ENCODE results near the gene L3MBTL4. TPM values are rescaled to one million over a fixed set of nuclear protein-coding genes. Genes with fewer than 3 reads are reported as not detected.

Gene L3MBTL4
- total and polyA plus RNA-seq, 4 donors = 2.3 to 15.0 (median 5.0) TPM

DNA sequence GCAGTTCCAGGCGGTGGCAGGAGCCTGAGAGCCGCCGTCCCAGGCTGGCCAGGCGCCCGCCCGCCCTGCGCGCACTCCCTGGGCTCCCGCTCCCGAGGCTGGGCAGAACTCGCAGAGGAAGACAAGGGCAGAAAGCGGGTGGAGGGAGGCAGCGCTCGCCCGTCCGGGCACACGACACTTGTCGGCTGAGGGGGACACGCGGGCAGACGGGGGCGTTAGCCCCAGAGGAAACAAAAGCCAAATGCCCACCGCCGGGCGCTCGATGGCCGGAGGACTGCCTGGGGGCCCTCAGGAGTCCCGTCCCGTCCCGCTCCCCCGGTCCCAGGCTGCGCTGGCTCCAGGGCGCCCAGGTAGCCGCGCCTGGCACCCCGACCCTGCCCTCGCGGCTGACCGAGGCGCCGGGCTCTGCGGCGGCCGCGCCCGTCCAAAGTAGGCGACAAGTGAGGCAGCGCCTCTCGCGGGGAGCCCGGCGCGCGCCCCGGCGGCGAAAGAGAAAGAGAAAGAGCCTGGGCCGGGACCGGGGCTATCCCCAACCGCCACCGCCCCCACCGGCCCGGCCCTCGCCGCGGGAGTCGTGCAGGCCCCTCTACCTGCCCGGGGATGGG is 491 bp downstream of the L3MBTL4 start:
- H3K27me3 ChIP-seq (ENCODE audit: control insufficient read depth in 4 of 4, insufficient read depth in 4 of 4, low read length in 3 of 4) = no peaks in the 10 kb centered on the region
- H3K9ac ChIP-seq (ENCODE audit: low read depth in 1 of 2, low read length in 2 of 2) = peak overlapping the region; percentile 72 to 97
- H3K9me3 ChIP-seq (ENCODE audit: control insufficient read depth in 4 of 4, low read length in 3 of 4) = no peaks in the 10 kb centered on the region
- peaks cover 0 to 23% (median 13%) of the 10 kb centered on the region in 4 donors for H3K4me1 ChIP-seq (ENCODE audit: control insufficient read depth in 4 of 4, insufficient read depth in 4 of 4, low read length in 3 of 4)
- peak; percentile 60 for DNase-seq (ENCODE audit: low spot score)
- H3K4me3 ChIP-seq (ENCODE audit: low read depth in 1 of 3, low read length in 3 of 3) = peak overlapping the region; percentile 79 to 84 (median 83)
- TF ChIP-seq, protein P1, sequence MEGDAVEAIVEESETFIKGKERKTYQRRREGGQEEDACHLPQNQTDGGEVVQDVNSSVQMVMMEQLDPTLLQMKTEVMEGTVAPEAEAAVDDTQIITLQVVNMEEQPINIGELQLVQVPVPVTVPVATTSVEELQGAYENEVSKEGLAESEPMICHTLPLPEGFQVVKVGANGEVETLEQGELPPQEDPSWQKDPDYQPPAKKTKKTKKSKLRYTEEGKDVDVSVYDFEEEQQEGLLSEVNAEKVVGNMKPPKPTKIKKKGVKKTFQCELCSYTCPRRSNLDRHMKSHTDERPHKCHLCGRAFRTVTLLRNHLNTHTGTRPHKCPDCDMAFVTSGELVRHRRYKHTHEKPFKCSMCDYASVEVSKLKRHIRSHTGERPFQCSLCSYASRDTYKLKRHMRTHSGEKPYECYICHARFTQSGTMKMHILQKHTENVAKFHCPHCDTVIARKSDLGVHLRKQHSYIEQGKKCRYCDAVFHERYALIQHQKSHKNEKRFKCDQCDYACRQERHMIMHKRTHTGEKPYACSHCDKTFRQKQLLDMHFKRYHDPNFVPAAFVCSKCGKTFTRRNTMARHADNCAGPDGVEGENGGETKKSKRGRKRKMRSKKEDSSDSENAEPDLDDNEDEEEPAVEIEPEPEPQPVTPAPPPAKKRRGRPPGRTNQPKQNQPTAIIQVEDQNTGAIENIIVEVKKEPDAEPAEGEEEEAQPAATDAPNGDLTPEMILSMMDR (IDR thresholded peaks at IDR 0.05; ENCODE audit: low read depth, low read length, missing input control) = peak; percentile 9
- no peak for TF ChIP-seq EGR1 (IDR thresholded peaks at IDR 0.05; ENCODE audit: low read depth in 2 of 2)
- H3K36me3 ChIP-seq (ENCODE audit: control insufficient read depth in 4 of 4, insufficient read depth in 3 of 4, low read depth in 1 of 4, low read length in 3 of 4) = no peaks in the 10 kb centered on the region
- H3K27ac ChIP-seq (ENCODE audit: low read depth in 1 of 2, low read length in 2 of 2) = peak overlapping the region; percentile 97 to 100
- under 1% methylated on average over 68 of the region's 68 CpGs for WGBS

DNA sequence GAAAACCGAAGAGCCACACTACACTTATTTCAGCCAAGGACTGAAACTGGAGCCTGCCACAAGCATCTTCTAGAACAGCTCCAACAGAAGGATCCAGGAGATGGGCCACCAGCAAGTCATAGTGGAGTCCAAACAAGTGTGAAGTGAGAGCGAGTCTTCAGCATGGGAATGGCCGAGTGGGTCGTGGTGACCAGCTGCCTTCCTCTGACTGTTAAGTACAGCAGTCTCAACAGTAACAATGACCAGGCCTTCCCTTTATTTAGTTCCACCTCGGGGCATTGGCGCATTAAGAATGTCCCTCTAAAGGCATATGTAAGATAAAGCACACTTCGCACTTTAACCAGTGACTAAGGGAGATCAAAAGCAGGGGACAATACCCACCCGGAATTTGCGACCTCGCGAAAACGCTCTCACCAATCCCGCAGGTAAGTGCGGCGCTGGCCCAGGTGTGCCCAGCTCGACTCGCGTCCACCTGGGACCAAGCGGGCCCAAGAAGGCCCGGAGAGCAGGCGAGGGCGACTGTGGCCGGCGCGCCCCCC is 1.1 kb downstream of the L3MBTL4 start:
- TF ChIP-seq YY1 (IDR thresholded peaks at IDR 0.05) (peak; percentile 29), FOXA1 (IDR thresholded peaks at IDR 0.05) (no peak), RAD21 (IDR thresholded peaks at IDR 0.05) (peak in 1 of 2 donors; percentile 7)
- no peaks in the 10 kb centered on the region for H3K27me3 ChIP-seq (ENCODE audit: control insufficient read depth in 4 of 4, insufficient read depth in 4 of 4, low read length in 3 of 4)
- H3K27ac ChIP-seq (ENCODE audit: low read depth in 1 of 2, low read length in 2 of 2) = peak overlapping the region; percentile 97 to 100
- no peaks in the 10 kb centered on the region for H3K9me3 ChIP-seq (ENCODE audit: control insufficient read depth in 4 of 4, low read length in 3 of 4)
- H3K36me3 ChIP-seq (ENCODE audit: control insufficient read depth in 4 of 4, insufficient read depth in 3 of 4, low read depth in 1 of 4, low read length in 3 of 4) = no peaks in the 10 kb centered on the region
- peaks cover 0 to 23% (median 13%) of the 10 kb centered on the region in 4 donors for H3K4me1 ChIP-seq (ENCODE audit: control insufficient read depth in 4 of 4, insufficient read depth in 4 of 4, low read length in 3 of 4)
- peak overlapping the region in 1 of 2 donors; percentile 97 for H3K9ac ChIP-seq (ENCODE audit: low read depth in 1 of 2, low read length in 2 of 2)
- 9% methylated on average over 25 of the region's 25 CpGs for WGBS
- no peak for DNase-seq (ENCODE audit: low spot score)
- H3K4me3 ChIP-seq (ENCODE audit: low read depth in 1 of 3, low read length in 3 of 3) = peak overlapping the region; percentile 64 to 83 (median 79)

DNA sequence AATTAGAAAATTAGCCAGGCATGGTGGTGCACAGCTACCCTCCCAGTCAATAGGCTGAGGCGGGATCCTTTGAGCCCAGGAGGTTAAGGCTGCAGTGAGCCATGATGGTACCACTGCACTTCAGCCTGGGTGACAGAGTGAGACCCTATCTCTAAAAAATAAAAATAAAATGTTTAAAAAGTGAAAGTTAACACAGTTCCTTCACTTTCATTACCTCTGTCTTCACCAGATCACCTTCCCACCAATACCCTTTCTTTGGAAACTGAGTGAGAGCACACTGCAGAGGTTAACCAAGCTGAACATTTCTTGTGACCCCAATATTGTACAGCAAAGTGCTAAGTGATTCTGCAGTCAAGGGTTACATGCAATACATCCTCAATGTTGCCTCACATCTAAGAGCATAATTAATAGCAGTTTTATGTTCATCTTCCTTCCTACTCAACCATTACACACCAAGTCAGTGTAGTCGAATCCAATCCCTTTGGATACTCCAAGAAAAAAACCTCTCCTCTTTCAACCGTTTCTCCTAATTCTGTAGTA is 1.7 kb downstream of the L3MBTL4 start:
- WGBS = 78% methylated on average over 3 of the region's 3 CpGs
- Histone ChIP-seq H3K4me3 (ENCODE audit: low read depth in 1 of 3, low read length in 3 of 3) (peak overlapping the region in 1 of 3 donors; percentile 79), H3K27ac (ENCODE audit: low read depth in 1 of 2, low read length in 2 of 2) (peak overlapping the region in 1 of 2 donors; percentile 100)

DNA sequence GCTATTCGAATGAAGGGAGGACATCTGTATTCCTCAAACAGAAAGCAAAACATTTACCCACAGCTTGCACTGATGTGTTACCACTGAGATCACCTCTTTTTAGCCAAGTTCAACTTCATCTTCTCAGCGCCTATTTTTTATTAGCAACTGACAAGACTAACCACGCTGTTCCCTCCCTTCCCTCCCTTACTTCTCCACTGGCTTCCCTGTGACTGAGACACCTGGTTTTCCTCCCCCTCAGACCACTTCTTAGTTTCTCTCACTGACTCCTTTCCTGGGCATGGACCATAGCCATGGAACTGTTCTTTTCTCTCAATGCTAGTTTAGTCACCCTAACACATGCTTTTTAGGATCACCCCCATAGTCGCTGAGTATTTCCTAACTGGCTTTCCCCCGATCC is 3.3 kb downstream of the L3MBTL4 start:
- no peak overlapping the region for H3K9ac ChIP-seq (ENCODE audit: low read depth in 1 of 2, low read length in 2 of 2)
- H3K27me3 ChIP-seq (ENCODE audit: control insufficient read depth in 4 of 4, insufficient read depth in 4 of 4, low read length in 3 of 4) = no peaks in the 10 kb centered on the region
- 59% methylated on average over 5 of the region's 5 CpGs for WGBS
- peaks cover 2 to 38% (median 19%) of the 10 kb centered on the region in 4 donors for H3K4me1 ChIP-seq (ENCODE audit: control insufficient read depth in 4 of 4, insufficient read depth in 4 of 4, low read length in 3 of 4)
- peak overlapping the region; percentile 31 to 70 for H3K27ac ChIP-seq (ENCODE audit: low read depth in 1 of 2, low read length in 2 of 2)
- H3K36me3 ChIP-seq (ENCODE audit: control insufficient read depth in 4 of 4, insufficient read depth in 3 of 4, low read depth in 1 of 4, low read length in 3 of 4) = no peaks in the 10 kb centered on the region
- H3K9me3 ChIP-seq (ENCODE audit: control insufficient read depth in 4 of 4, low read length in 3 of 4) = no peaks in the 10 kb centered on the region
- DNase-seq (ENCODE audit: low spot score) = no peak
- H3K4me3 ChIP-seq (ENCODE audit: low read depth in 1 of 3, low read length in 3 of 3) = no peak overlapping the region
- no peak for TF ChIP-seq EGR1 (IDR thresholded peaks at IDR 0.05; ENCODE audit: low read depth in 2 of 2)
- TF ChIP-seq, protein P2, sequence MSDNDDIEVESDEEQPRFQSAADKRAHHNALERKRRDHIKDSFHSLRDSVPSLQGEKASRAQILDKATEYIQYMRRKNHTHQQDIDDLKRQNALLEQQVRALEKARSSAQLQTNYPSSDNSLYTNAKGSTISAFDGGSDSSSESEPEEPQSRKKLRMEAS (IDR thresholded peaks at IDR 0.05) = no peak
- TF ChIP-seq, protein P3, sequence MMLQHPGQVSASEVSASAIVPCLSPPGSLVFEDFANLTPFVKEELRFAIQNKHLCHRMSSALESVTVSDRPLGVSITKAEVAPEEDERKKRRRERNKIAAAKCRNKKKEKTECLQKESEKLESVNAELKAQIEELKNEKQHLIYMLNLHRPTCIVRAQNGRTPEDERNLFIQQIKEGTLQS (IDR thresholded peaks at IDR 0.05) = no peak
- no peak for TF ChIP-seq GABPA (IDR thresholded peaks at IDR 0.05 in 1 of 2, conservative IDR thresholded peaks at IDR 0.05 in 1 of 2)
- no peak for TF ChIP-seq FOXA2 (IDR thresholded peaks at IDR 0.05)
- no peak for TF ChIP-seq RXRA (IDR thresholded peaks at IDR 0.05)
- TF ChIP-seq TAF1 (conservative IDR thresholded peaks at IDR 0.05) = no peak
- TF ChIP-seq, protein P4, sequence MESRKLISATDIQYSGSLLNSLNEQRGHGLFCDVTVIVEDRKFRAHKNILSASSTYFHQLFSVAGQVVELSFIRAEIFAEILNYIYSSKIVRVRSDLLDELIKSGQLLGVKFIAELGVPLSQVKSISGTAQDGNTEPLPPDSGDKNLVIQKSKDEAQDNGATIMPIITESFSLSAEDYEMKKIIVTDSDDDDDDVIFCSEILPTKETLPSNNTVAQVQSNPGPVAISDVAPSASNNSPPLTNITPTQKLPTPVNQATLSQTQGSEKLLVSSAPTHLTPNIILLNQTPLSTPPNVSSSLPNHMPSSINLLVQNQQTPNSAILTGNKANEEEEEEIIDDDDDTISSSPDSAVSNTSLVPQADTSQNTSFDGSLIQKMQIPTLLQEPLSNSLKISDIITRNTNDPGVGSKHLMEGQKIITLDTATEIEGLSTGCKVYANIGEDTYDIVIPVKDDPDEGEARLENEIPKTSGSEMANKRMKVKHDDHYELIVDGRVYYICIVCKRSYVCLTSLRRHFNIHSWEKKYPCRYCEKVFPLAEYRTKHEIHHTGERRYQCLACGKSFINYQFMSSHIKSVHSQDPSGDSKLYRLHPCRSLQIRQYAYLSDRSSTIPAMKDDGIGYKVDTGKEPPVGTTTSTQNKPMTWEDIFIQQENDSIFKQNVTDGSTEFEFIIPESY (IDR thresholded peaks at IDR 0.05) = no peak
- no peak for TF ChIP-seq SP1 (IDR thresholded peaks at IDR 0.05)
- no peak for TF ChIP-seq FOXA1 (IDR thresholded peaks at IDR 0.05)
- no peak for TF ChIP-seq YY1 (IDR thresholded peaks at IDR 0.05)
- no peak for TF ChIP-seq HNF4A (conservative IDR thresholded peaks at IDR 0.05)
- TF ChIP-seq JUND (IDR thresholded peaks at IDR 0.05) = no peak

More for the DNA sequence above, 1.7 kb downstream of the L3MBTL4 start:
- H3K36me3 ChIP-seq (ENCODE audit: control insufficient read depth in 4 of 4, insufficient read depth in 3 of 4, low read depth in 1 of 4, low read length in 3 of 4) = no peaks in the 10 kb centered on the region
- no peak for DNase-seq (ENCODE audit: low spot score)
- H3K9me3 ChIP-seq (ENCODE audit: control insufficient read depth in 4 of 4, low read length in 3 of 4) = no peaks in the 10 kb centered on the region
- peak overlapping the region in 1 of 2 donors; percentile 97 for H3K9ac ChIP-seq (ENCODE audit: low read depth in 1 of 2, low read length in 2 of 2)
- peaks cover 0 to 23% (median 13%) of the 10 kb centered on the region in 4 donors for H3K4me1 ChIP-seq (ENCODE audit: control insufficient read depth in 4 of 4, insufficient read depth in 4 of 4, low read length in 3 of 4)
- no peaks in the 10 kb centered on the region for H3K27me3 ChIP-seq (ENCODE audit: control insufficient read depth in 4 of 4, insufficient read depth in 4 of 4, low read length in 3 of 4)
- no peak for TF ChIP-seq SP1 (IDR thresholded peaks at IDR 0.05)
- TF ChIP-seq, protein P3 (IDR thresholded peaks at IDR 0.05) = no peak
- TF ChIP-seq TAF1 (conservative IDR thresholded peaks at IDR 0.05) = no peak
- no peak for TF ChIP-seq FOXA2 (IDR thresholded peaks at IDR 0.05)

Measured in liver (tissue), 9 donors.